HG03097 (cell line): ENCODE results near the gene SPTBN5.

ENCODE experiments used
- ATAC-seq: cut with Tn5 transposase; IDR thresholded peaks from one replicate; pipeline ENCODE4 v1.9.1; 2021; ENCODE audit not compliant: unreplicated experiment, low FRiP score

The SPTBN5 gene

DNA sequence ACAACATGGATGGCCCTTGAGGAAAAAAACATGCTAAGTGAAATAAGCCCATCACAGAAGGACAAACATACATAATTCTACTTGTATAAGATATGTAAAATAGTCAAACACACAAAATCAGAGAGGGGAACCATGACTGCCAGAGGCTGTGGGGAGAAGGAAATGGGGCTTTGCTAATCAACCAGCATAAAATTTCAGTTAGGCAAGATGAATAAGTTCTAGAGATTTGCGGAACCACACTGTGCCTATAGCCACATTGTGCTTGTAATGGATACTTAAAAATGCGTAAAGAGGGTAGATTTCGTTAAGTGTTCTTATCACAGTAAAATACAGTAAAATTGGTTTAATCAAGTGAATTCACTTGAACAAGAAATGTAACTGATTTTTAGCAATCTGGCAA, 33.7 kb upstream of the SPTBN5 start:
- no peak for ATAC-seq

DNA sequence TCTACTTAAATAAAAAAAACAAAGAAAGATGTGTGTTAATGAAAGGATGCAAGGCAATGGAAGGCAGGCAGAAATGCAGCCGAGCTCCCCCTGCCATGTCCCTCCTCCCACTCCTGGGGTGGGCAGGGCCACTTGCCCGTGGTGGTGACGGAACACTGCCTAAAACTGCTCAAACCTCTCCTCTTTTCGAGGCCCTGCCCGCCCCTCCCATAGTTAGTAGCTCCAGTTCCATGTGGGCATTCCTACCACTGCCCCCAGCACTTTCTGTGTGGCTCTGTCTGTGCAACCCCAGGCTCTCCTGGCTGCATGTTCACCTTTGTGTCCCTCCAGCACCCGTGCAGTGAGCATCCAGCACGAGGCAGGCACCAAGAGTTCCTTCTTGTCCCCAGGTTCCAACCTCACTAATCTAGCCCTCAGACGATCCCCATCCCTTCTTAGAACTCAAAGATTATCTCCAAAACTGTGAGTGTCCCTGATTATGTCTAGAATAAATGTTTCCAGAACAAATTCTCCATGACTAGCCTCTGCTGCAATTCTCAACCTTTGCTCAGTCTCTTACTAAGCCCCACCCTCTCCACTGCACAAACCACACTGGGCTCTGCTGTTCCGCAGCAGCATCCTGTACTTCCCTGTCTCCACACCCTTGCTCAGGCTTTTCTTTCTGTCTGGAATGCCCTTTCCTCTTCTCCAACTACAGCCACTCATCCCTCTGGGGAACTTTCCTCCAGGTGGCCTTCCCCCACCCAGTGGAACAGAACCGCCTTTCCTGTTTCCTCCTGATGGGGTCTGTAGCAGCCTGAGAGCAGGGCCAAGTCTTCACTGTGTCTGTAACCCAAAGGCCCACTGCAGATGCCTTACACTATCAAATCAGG, 32.6 kb upstream of the SPTBN5 start:
- no peak for ATAC-seq

DNA sequence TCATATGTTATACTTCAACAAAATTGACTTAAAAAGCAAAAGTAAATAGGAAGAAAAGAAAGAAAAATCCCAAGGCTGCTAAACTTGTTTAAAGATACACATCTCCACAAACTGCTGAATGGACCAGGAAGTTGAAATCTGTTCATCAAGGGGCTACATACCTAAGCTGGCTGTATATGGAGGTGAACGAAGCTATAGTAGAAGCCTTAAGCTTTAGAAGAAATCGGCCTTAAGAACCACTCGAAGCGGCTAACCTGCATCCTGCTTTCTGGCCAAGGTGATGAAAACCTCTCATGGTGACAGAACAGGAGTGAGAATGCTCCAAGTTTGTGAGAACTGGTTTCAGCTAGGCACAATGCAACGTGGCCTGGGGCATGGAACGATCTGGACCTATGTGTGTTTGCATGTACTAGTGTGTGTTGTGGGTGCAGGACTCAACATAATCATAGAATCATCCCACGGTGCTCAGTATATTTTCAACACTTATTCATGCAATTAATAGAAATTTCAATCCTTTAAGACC, 31.3 kb upstream of the SPTBN5 start:
- no peak for ATAC-seq

- ATAC-seq: no peak
Observed at GRCh38 chr15:41923401-41923997, 29.6 kb upstream of the SPTBN5 start.

DNA sequence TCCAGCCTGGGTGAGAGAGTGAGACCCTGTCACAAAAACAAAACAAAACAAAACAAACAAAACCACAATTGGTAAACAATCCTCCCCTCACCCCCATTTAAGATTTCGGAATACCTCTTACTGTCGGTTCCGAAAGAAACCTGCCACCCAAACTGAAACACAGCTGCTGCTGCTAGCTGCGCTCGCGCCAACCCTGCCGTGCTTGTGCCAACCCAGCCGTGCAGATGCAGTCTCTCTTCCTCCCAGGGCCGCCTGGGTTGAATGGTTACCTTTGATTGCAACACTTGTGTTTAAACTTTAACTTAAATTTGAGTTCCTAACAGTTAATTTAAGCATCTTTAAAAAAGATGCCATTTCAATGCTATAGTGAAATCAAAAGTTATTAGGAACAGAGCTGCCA, 28.5 kb upstream of the SPTBN5 start:
- no peak for ATAC-seq

- ATAC-seq: no peak
Observed at GRCh38 chr15:41921639-41922038, 27.8 kb upstream of the SPTBN5 start.

DNA sequence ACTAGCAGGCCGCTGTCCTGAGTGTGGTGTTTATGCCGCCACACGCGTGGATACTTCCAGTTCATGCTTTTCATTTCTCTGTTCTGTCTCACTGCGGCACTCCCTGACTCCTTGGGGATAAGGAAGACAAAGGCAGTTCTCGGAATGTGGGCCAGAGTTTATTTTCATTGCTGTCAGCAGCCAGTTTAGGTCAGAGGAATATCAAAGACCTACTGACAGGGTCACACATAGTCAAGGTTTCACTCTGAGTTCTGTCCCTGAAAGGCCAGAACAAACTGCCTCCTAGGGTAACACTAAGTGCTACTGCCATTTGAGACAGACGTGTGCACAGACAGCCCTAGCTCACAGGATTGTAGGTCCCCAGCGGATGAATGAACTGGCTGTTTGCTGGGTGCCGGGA, 27.3 kb upstream of the SPTBN5 start:
- ATAC-seq: no peak

DNA sequence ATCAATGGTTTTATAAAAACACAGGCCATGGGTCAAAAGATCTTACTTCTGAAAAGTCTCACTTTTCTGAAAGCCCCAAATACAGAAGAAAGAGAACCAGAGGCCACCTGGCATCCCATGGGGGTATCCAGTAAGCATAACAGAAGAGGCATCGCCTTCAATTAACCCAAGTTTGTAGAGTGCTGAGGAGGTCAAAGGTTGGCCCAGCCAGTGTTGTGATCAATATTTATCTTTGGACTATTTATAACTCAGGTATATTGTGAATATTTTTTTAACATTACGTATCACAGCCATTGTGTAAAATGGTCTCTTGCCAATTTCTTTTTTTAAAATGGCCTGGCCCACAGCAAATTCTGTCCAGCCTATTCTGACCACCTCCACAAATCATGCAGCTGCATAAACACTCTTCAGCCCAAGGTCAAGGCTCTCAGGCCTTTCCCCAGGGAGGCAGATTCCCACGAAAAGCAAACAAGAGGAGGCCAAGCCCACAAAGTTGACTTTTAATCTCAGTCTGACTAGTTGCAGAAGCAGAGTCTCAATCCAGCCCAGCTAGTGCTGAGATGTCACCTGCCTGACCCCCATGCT, 26.2 kb upstream of the SPTBN5 start:
- no peak for ATAC-seq

DNA sequence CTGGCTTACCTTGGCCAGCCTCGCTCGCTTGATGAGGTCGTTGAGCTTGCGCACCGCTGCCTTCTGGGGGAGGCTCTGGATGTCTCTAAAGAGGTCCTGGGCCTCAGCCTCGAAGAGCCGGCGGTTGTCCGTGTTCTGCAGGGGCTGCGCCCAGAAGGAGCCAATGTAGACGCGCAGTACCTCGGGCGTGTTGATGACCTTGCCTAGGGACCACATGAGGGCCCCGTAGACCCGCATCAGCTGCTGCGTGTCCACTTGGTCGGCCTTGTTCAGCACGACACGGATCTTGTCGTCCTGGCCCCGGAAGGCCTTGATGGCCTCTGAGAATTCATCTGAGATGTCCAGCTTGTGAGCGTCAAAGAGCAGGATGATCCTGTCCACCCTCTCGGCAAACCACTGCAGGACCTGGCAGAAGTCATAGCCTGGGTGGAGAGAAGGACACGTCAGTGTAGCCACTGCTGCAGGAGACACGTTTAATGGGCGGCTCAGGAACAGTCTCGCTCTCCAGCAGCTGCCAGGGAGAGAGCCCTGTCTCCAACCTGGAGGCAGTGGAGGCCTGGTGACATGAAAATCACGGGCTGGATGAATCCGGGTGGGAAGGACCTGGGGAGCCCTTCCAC, 25.5 kb upstream of the SPTBN5 start:
- ATAC-seq: no peak

- no peak for ATAC-seq
Observed at GRCh38 chr15:41918506-41919126, 24.8 kb upstream of the SPTBN5 start.

DNA sequence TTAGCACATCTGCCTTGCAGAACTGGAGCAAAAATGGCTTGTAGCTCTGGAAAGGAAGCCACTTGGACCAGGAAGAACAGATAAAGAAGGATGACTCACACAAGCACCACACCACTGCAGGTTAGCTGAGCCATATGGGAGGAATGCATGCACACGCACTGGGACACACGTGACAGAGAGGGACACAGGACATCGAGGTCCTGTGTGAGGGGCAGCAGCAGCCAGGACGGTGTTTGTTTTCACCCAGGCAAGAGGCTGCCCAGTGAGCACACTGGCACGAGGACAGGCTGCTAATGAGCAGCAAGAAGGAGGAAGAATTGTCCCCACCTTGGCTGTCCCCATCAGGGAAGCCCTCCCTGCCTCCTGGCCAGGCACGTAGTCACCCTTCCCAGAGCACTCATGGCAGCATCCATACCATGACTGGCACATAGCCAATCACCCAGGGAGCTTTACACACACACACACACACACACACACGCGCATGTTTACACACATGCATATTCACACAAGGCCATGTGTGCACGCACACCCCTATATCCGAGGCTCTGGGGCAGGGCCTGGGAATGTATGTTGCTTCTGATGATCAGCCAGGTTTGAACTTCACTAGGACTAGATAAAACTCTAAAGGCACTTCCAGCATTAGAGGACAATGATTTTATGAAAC, 24.0 kb upstream of the SPTBN5 start:
- no peak for ATAC-seq

- ATAC-seq: no peak
Observed at GRCh38 chr15:41915255-41915994, 21.6 kb upstream of the SPTBN5 start.

GRCh38 chr15:41914411-41914810, 20.6 kb upstream of the SPTBN5 start:
- no peak for ATAC-seq

- ATAC-seq: no peak
Observed at GRCh38 chr15:41913256-41913655, 19.4 kb upstream of the SPTBN5 start.

DNA sequence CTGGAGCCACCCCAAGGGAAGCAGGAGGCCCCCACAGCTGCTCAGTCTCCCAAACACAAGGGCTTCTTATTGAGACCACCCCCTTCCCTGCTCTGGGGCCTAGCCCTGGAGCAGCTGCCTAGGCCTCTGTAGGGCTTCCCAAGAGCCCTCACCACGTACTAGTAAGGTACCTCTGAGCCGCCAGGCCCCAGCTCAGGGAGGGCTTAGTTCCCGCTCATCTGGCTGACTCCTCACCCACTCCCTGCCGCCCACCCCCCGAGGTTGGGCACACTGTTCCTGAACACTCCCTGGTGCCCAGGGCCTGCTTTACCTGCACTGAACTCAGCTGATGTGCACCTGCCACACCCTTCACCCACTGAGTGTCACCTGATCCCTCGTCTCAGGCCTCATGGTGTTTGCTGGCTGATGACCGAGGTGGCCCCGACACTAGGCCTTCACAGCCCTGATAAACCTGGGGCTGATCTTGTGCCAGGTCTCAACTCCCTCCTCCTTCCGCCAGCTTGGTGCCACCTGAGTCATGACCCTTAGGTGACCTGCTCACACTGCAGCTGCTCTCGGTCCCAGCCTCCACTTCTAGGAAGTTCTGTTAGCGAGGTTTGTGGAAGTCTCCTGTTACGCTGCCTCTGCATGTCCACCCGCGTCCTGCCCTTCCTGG, 18.0 kb upstream of the SPTBN5 start:
- no peak for ATAC-seq

GRCh38 chr15:41908736-41909461, 15.0 kb upstream of the SPTBN5 start:
- ATAC-seq: no peak

DNA sequence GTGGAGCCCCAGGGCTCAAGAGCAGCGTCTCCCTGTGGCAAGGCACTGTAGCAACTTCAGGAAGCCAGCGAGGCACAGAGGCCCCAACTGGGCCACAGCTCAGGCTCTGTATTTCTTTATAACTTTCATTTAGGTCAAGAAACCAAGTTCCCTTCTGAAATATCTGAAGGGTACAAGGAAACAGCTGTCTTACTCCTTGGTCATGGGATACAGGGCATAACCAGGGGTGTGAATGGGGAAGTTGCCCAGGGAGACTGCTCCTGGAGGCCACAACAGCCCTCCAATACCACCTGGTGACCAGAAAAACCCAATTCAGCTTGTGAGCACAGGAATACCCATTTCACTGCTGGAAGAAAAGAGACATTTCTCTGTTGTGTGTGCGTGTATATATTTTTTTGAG, 13.3 kb upstream of the SPTBN5 start:
- ATAC-seq: no peak

DNA sequence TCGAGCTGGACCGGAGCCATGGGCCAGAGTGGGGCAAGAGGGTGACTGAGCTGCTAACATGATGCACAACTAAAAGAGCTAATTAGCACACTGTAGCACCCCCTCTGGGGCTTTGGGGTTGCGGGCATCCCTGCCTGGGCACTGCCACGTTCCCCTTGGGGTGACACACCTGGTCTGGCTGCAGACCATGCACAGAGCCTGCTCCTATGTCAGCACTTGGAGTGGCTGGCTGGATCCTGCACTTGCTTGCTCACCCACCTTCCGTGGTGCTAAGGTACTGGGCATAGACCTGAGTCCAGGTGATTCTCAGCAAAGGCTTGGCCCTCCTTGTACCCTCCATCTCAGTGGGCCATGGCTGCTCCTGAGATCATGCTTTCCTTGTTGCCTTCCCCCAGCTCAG, 12.8 kb upstream of the SPTBN5 start:
- ATAC-seq: no peak
